Testis (tissue), 3 donors: Measurements from ENCODE around the gene NDST1. TPM values are rescaled to one million over a fixed set of nuclear protein-coding genes. Genes with fewer than 3 reads are reported as not detected.

Experiments used
- DNase-seq: peaks from one replicate; pipeline ENCODE4 v3.0.0-alpha.2; 2019
- H3K27ac ChIP-seq, 2 donors: fragments of 200-600 bp; sonication (generic); one replicate each; pipeline ENCODE4 v1.5.1; 2019
- H3K27me3 ChIP-seq: fragments of 200-600 bp; sonication (generic); one replicate; pipeline ENCODE4 v1.5.1; 2019
- H3K36me3 ChIP-seq: fragments of 200-600 bp; sonication (generic); one replicate; pipeline ENCODE4 v1.5.1; 2017; ENCODE audit warnings: low read depth; ENCODE audit errors: missing control alignments
- H3K4me1 ChIP-seq: fragments of 200-600 bp; sonication (generic); one replicate; pipeline ENCODE4 v1.5.1; 2019
- H3K4me3 ChIP-seq, 2 donors: fragments of 200-600 bp; sonication (generic); one replicate each; pipeline ENCODE4 v1.5.1; 2017 to 2019
- H3K9me3 ChIP-seq: fragments of 200-600 bp; sonication (generic); one replicate; pipeline ENCODE4 v1.5.1; 2017
- CTCF ChIP-seq, 3 experiments: fragments of 450-650 bp in 2 of 3; fragments of 200-600 bp in 1 of 3; sonication (generic) in 1 of 3; IDR thresholded peaks; one replicate each; pipeline ENCODE4 v1.5.1; 2016 to 2019; ENCODE audit warnings: antibody characterized with exemption in 3 of 3, mild to moderate bottlenecking in 2 of 3, moderate library complexity in 1 of 3
- POLR2A ChIP-seq: fragments of 450-650 bp; IDR thresholded peaks from one replicate; pipeline ENCODE4 v1.6.1; 2017; ENCODE audit warnings: antibody characterized with exemption, mild to moderate bottlenecking, moderate library complexity
- WGBS, 2 donors: methylation state at CpG; one replicate each; pipeline ENCODE4 v1.1.5; 2018; 5-methylcytosine and 5-hydroxymethylcytosine counted together
- intact Hi-C: fragments of 100-400 bp; cut with DNase I; formaldehyde crosslinking; loops from one replicate; pipeline ENCODE4 v1.15.1; 2023; ENCODE audit warnings: low total_unique reads
- polyA plus RNA-seq: library from polyadenylated mRNA; stranded (reverse); fragments of 350-450 nt; fragmentation: Illumina TruSeq; extraction: RNeasy Lipid Tissue Mini Kit (QIAGEN cat#74804); gene quantifications from one replicate; pipeline ENCODE4 v1.2.3, GENCODE V29; 2014; ENCODE audit warnings: low read depth, low replicate concordance; ENCODE audit not compliant: insufficient read depth
- total RNA-seq, 2 donors: library from RNA; depleted of rRNA; stranded (reverse); fragments of >200 nt; gene quantifications; one replicate each; pipeline ENCODE4 v1.2.3, GENCODE V29; 2016

NDST1 gene
- total and polyA plus RNA-seq, 3 donors from 2014 or later, result 55.0 to 174 (median 167) TPM

- no peaks in the 10 kb centered on the region for H3K9me3 ChIP-seq
- peak overlapping the region; percentile 71 to 73 for H3K27ac ChIP-seq
- H3K36me3 ChIP-seq, result no peaks in the 10 kb centered on the region
- H3K4me1 ChIP-seq, result peaks cover 81% of the 10 kb centered on the region
- intact Hi-C loops, result no loop called here
- H3K27me3 ChIP-seq, result no peaks in the 10 kb centered on the region
- no peak overlapping the region for H3K4me3 ChIP-seq
- TF ChIP-seq CTCF (IDR thresholded peaks at IDR 0.05) (no peak), POLR2A (no peak)
- no peak for DNase-seq
- WGBS, 2 donors, result 88 to 94% methylated on average over 9 to 11 of the region's 14 CpGs
These were observed 27.7 kb downstream of the NDST1 start for GRCh38 chr5:150535611-150536010.

- H3K27ac ChIP-seq, result peak overlapping the region; percentile 32 to 59
- DNase-seq, result no peak
- H3K4me1 ChIP-seq, result peaks cover 78% of the 10 kb centered on the region
- 79 to 87% methylated on average over 8 of the region's 8 CpGs for WGBS, 2 donors
- no peaks in the 10 kb centered on the region for H3K36me3 ChIP-seq
- intact Hi-C loops, result no loop called here
- H3K4me3 ChIP-seq, result no peak overlapping the region
- H3K27me3 ChIP-seq, result no peaks in the 10 kb centered on the region
- H3K9me3 ChIP-seq, result no peaks in the 10 kb centered on the region
- no peak for TF ChIP-seq CTCF (IDR thresholded peaks at IDR 0.05)
These were observed 30.3 kb downstream of the NDST1 start for GRCh38 chr5:150538007-150538917.

- no peak for DNase-seq
- Histone ChIP-seq H3K4me3 (no peak overlapping the region), H3K27ac (peak overlapping the region in 1 of 2 donors; percentile 32), H3K36me3 (no peaks in the 10 kb centered on the region), H3K9me3 (no peaks in the 10 kb centered on the region), H3K4me1 (peaks cover 71% of the 10 kb centered on the region), H3K27me3 (no peaks in the 10 kb centered on the region)
- intact Hi-C loops, result no loop called here
- 44 to 48% methylated on average over 9 of the region's 9 CpGs for WGBS, 2 donors
- TF ChIP-seq CTCF (IDR thresholded peaks at IDR 0.05) (no peak), POLR2A (no peak)
These were observed 31.3 kb downstream of the NDST1 start for GRCh38 chr5:150539206-150539605.

GRCh38 chr5:150540042-150540441 is 32.1 kb downstream of the NDST1 start:
- H3K4me1 ChIP-seq, result peaks cover 63% of the 10 kb centered on the region
- no peak for DNase-seq
- H3K27ac ChIP-seq, result no peak overlapping the region
- intact Hi-C loops, result no loop called here
- no peaks in the 10 kb centered on the region for H3K36me3 ChIP-seq
- no peaks in the 10 kb centered on the region for H3K9me3 ChIP-seq
- no peaks in the 10 kb centered on the region for H3K27me3 ChIP-seq
- no peak overlapping the region for H3K4me3 ChIP-seq
- WGBS, 2 donors, result 82 to 92% methylated on average over 11 to 12 of the region's 12 CpGs
- TF ChIP-seq POLR2A (no peak), CTCF (IDR thresholded peaks at IDR 0.05) (no peak)
